ACHN (cell line): Measurements from ENCODE around the gene PCNX2.

Experiments used
- DNase-seq: peaks from one replicate; pipeline ENCODE4 v3.0.0-alpha.2; 2015
- in situ Hi-C: cut with HindIII; loops from 2 replicates; pipeline ENCODE4 v1.10.0; 2017; ENCODE audit warnings: low sequenced_read_pairs, low pct_ligation_motif_present, low pct_unique_long_range_greater_than_20kb

Gene PCNX2

GRCh38 chr1:232990176-232991128, 305.1 kb downstream of the PCNX2 start:
- in situ Hi-C loops: no loop called here
- DNase-seq: no peak

- no peak for DNase-seq
- in situ Hi-C loops: no loop called here
Observed at GRCh38 chr1:232988572-232989040, 306.9 kb downstream of the PCNX2 start.

GRCh38 chr1:232987774-232988140, 307.8 kb downstream of the PCNX2 start:
- in situ Hi-C loops: no loop called here
- DNase-seq: no peak

- DNase-seq: no peak
- in situ Hi-C loops: no loop called here
Observed at GRCh38 chr1:232987046-232987773, 308.3 kb downstream of the PCNX2 start.

GRCh38 chr1:232986527-232986922, 309.0 kb downstream of the PCNX2 start:
- DNase-seq: no peak
- in situ Hi-C loops: no loop called here

GRCh38 chr1:232985882-232986526, 309.5 kb downstream of the PCNX2 start:
- in situ Hi-C loops: no loop called here
- DNase-seq: no peak

GRCh38 chr1:232984577-232985425, 310.7 kb downstream of the PCNX2 start:
- in situ Hi-C loops: no loop called here
- DNase-seq: no peak

GRCh38 chr1:232983817-232984567, 311.5 kb downstream of the PCNX2 start:
- DNase-seq: no peak
- in situ Hi-C loops: no loop called here

- in situ Hi-C loops: no loop called here
- DNase-seq: no peak
Observed at GRCh38 chr1:232983375-232983774, 312.1 kb downstream of the PCNX2 start.

GRCh38 chr1:232982238-232982944, 313.1 kb downstream of the PCNX2 start:
- in situ Hi-C loops: no loop called here
- DNase-seq: peak; percentile 75

- in situ Hi-C loops: no loop called here
- no peak for DNase-seq
Observed at GRCh38 chr1:232980986-232981560, 314.5 kb downstream of the PCNX2 start.

GRCh38 chr1:232980355-232980978, 315.1 kb downstream of the PCNX2 start:
- in situ Hi-C loops: no loop called here
- no peak for DNase-seq

GRCh38 chr1:232979558-232979957, 316.0 kb downstream of the PCNX2 start:
- DNase-seq: no peak
- in situ Hi-C loops: no loop called here

- in situ Hi-C loops: no loop called here
- DNase-seq: no peak
Observed at GRCh38 chr1:232978815-232979214, 316.7 kb downstream of the PCNX2 start.

GRCh38 chr1:232978091-232978634, 317.4 kb downstream of the PCNX2 start:
- no peak for DNase-seq
- in situ Hi-C loops: no loop called here

- no peak for DNase-seq
- in situ Hi-C loops: no loop called here
Observed at GRCh38 chr1:232974971-232975370, 320.6 kb downstream of the PCNX2 start.
